Naive thymus-derived CD4-positive, alpha-beta T cell (primary cell): ENCODE measurements around the gene LKAAEAR1. TPM values are rescaled to one million over a fixed set of nuclear protein-coding genes. Genes with fewer than 3 reads are reported as not detected.

Experiments
- ATAC-seq: fragments of 150-1000 bp; cut with Tn5 transposase; 2 replicates; pipeline ENCODE4 v1.10.0; 2021; ENCODE audit warnings: mild to moderate bottlenecking, moderate library complexity
- CTCF ChIA-PET: fragments of 350-600 bp; sonication (Branson Sonifier 250); formaldehyde crosslinking; loops from one replicate; lab custom pipeline; 2021; ENCODE audit warnings: antibody characterized with exemption; lab: Charles Lee
- POLR2A ChIA-PET: fragments of 350-600 bp; sonication (Branson Sonifier 250); formaldehyde crosslinking; loops from one replicate; lab custom pipeline; 2021; ENCODE audit warnings: antibody characterized with exemption, inconsistent platforms; lab: Charles Lee
- DNase-seq, 9 donors: peaks; one replicate each; pipeline versions ENCODE4 v3.0.0 to v3.0.0-alpha.2; 2020 to 2022; ENCODE audit warnings: mixed read lengths in 1 of 9
- H3K27ac ChIP-seq: one replicate; pipeline ENCODE4 v1.7.0; 2013; ENCODE audit warnings: mild to moderate bottlenecking, low read depth, low read length, moderate library complexity
- H3K27me3 ChIP-seq, 2 donors: one replicate each; pipeline ENCODE4 v1.7.0; 2013; ENCODE audit warnings: low read length in 2 of 2, mild to moderate bottlenecking in 2 of 2, moderate library complexity in 2 of 2; ENCODE audit not compliant: control insufficient read depth in 2 of 2, insufficient read depth in 2 of 2
- H3K36me3 ChIP-seq, 3 experiments: 1 replicate in 2 of 3; 2 replicates in 1 of 3; pipeline ENCODE4 v1.7.0; 2013; ENCODE audit warnings: low read length in 3 of 3, mild to moderate bottlenecking in 3 of 3, moderate library complexity in 1 of 3; ENCODE audit not compliant: insufficient read depth in 3 of 3, control insufficient read depth in 2 of 3
- H3K4me1 ChIP-seq, 2 donors: one replicate each; pipeline ENCODE4 v1.7.0; 2013; ENCODE audit warnings: low read length in 2 of 2, mild to moderate bottlenecking in 2 of 2, moderate library complexity in 1 of 2; ENCODE audit not compliant: control insufficient read depth in 2 of 2, insufficient read depth in 2 of 2
- H3K4me3 ChIP-seq: 2 replicates; pipeline ENCODE4 v1.7.0; 2013; ENCODE audit warnings: mild to moderate bottlenecking, low read length
- H3K9me3 ChIP-seq, 3 experiments: 1 replicate in 2 of 3; 2 replicates in 1 of 3; pipeline ENCODE4 v1.7.0; 2013; ENCODE audit warnings: low read length in 3 of 3; ENCODE audit not compliant: control insufficient read depth in 2 of 3
- H3K27ac Mint-ChIP-seq, 9 donors: one replicate each; pipeline ENCODE4 v1.8.0; 2020 to 2022; ENCODE audit warnings: mixed read lengths in 9 of 9, mild to moderate bottlenecking in 8 of 9, moderate library complexity in 5 of 9, inconsistent platforms in 2 of 9
- H3K27me3 Mint-ChIP-seq, 5 donors: one replicate each; pipeline ENCODE4 v1.8.0; 2021 to 2022; ENCODE audit warnings: mixed read lengths in 5 of 5, mild to moderate bottlenecking in 1 of 5
- H3K36me3 Mint-ChIP-seq, 5 donors: one replicate each; pipeline ENCODE4 v1.8.0; 2020 to 2022; ENCODE audit warnings: mixed read lengths in 5 of 5, mild to moderate bottlenecking in 3 of 5, inconsistent platforms in 1 of 5
- H3K4me1 Mint-ChIP-seq, 7 donors: one replicate each; pipeline ENCODE4 v1.8.0; 2020 to 2022; ENCODE audit warnings: mixed read lengths in 7 of 7, mild to moderate bottlenecking in 3 of 7, inconsistent platforms in 1 of 7
- H3K4me3 Mint-ChIP-seq, 10 donors: one replicate each; pipeline ENCODE4 v1.8.0; 2020 to 2022; ENCODE audit warnings: mild to moderate bottlenecking in 10 of 10, mixed read lengths in 10 of 10, moderate library complexity in 6 of 10, inconsistent platforms in 2 of 10
- H3K9me3 Mint-ChIP-seq, 11 donors: one replicate each; pipeline ENCODE4 v1.8.0; 2020 to 2022; ENCODE audit warnings: mixed read lengths in 11 of 11, mild to moderate bottlenecking in 4 of 11, inconsistent platforms in 1 of 11, moderate library complexity in 1 of 11
- intact Hi-C, 2 donors: fragments of 100-400 bp; cut with micrococcal nuclease; formaldehyde crosslinking; loops; one replicate each; pipeline ENCODE4 v1.15.1; 2023
- polyA plus RNA-seq, 2 donors: library from polyadenylated mRNA; unstranded; fragments of 300-500 nt; fragmentation: Illumina TruSeq; gene quantifications; one replicate each; pipeline ENCODE4 v1.2.3, GENCODE V29; 2021
- total RNA-seq, 6 experiments: library from RNA in 5 of 6; stranded (reverse) in 5 of 6; gene quantifications; 1 replicate in 5 of 6; 2 replicates in 1 of 6; pipeline ENCODE4 v1.2.3 and lab custom pipeline; 2021 to 2026

The LKAAEAR1 gene
- total and polyA plus RNA-seq, 7 experiments from 2014 or later = 0.47 to 0.75 (median 0.59) TPM; not detected in 3

GRCh38 chr20:64049060-64049877, 34.9 kb downstream of the LKAAEAR1 start, which contains the start of gene SOX18:
Gene SOX18 (minus strand): TSS chr20:64049639. CDS start chr20:64049516, 123 bp downstream.
- Mint-ChIP-seq H3K36me3 (no peaks in the 10 kb centered on the region), H3K27ac (no peak within 1 kb of the TSS), H3K9me3 (no peaks in the 10 kb centered on the region), H3K27me3 (peaks cover 6 to 45% (median 17%) of the 10 kb centered on the region in 5 donors), H3K4me1 (peaks cover 13 to 19% (median 16%) of the 10 kb centered on the region in 7 donors), H3K4me3 (peak within 1 kb of the TSS in 7 of 10 donors; percentile 46 to 82 (median 61))
- Histone ChIP-seq H3K27me3 (peaks cover 6 to 22% of the 10 kb centered on the region in 2 donors), H3K4me1 (peaks cover 0 to 8% of the 10 kb centered on the region in 2 donors), H3K4me3 (no peak within 1 kb of the TSS), H3K27ac (no peak within 1 kb of the TSS), H3K9me3 (no peaks in the 10 kb centered on the region), H3K36me3 (no peaks in the 10 kb centered on the region)
- peak; percentile 49 for ATAC-seq
- ChIA-PET CTCF (no interaction called here), POLR2A (no interaction called here)
- intact Hi-C loops = loop anchor here in 1 of 2 donors (1.0 kb wide), 1 partner anchor 8 kb away; no protein-coding TSS in a partner anchor
- DNase-seq = no peak

DNA sequence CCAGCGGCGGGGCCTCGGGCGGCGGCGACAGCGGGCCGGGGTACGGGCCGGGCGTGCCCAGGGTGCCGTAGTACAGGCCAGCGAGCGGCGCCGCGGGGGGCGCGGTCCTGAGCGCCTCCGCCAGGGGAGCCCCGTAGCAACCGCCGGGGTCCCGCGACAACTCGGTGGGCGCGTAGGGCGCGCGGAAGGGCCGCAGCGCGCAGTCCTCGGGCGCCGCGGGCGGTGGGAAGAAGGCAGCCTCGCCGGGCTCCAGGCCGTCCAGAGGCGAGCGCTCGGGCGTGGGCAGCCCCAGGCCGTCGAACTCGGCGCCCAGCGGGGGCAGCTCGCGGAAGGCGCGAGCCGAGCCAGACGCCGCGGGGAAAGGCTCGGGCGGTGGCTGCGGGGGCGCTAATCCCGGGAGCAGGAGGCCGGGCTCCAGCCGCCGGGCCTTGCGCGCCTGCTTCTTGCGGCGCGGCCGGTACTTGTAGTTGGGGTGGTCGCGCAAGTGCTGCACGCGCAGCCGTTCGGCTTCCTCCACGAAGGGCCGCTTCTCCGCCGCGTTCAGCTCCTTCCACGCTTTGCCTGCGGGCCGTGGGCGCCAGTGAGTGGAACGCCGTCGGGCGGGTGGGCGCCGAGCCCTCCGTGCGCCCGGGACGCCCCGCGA, 35.7 kb downstream of the LKAAEAR1 start:
- ChIA-PET POLR2A (no interaction called here), CTCF (no interaction called here)
- Histone ChIP-seq H3K4me1 (peaks cover 0 to 8% of the 10 kb centered on the region in 2 donors), H3K36me3 (no peaks in the 10 kb centered on the region), H3K27me3 (peaks cover 6 to 22% of the 10 kb centered on the region in 2 donors), H3K9me3 (no peaks in the 10 kb centered on the region), H3K27ac (no peak overlapping the region), H3K4me3 (no peak overlapping the region)
- Mint-ChIP-seq H3K27me3 (peaks cover 6 to 45% (median 14%) of the 10 kb centered on the region in 5 donors), H3K27ac (no peak overlapping the region), H3K4me1 (peaks cover 16 to 24% (median 19%) of the 10 kb centered on the region in 7 donors), H3K9me3 (no peaks in the 10 kb centered on the region), H3K36me3 (no peaks in the 10 kb centered on the region), H3K4me3 (peak overlapping the region in 2 of 10 donors; percentile 46 to 78)
- DNase-seq (no peak), ATAC-seq (no peak)
- intact Hi-C loops = loop anchor here in 1 of 2 donors (1.0 kb wide), 1 partner anchor 9 kb away; no protein-coding TSS in a partner anchor

DNA sequence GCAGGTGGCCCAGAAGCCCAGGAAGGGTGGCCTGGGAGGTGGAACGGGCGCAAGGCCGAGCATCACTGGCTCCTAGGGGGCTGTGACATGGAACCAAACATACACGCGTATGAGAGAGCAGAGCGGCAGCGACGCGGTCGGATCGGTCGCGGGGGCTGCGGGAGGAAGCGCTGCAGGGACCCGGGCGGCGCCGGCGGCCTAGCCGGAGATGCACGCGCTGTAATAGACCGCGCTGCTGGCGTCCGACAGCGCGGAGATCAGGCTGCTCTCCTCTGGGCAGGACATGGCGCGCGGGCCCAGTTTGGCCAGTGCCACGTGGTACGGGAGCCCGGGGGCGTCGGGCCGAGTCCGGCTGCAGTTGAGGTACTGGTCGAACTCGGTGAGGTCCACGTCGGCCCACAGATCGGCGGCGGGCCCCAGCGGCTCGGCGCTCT, 36.2 kb downstream of the LKAAEAR1 start:
- peak overlapping the region in 5 of 10 donors; percentile 12 to 62 (median 36) for H3K4me3 Mint-ChIP-seq
- H3K36me3 Mint-ChIP-seq = no peaks in the 10 kb centered on the region
- H3K9me3 Mint-ChIP-seq = no peaks in the 10 kb centered on the region
- H3K27me3 Mint-ChIP-seq = peaks cover 3 to 42% (median 9%) of the 10 kb centered on the region in 5 donors
- DNase-seq (no peak), ATAC-seq (no peak)
- peaks cover 16 to 27% (median 20%) of the 10 kb centered on the region in 7 donors for H3K4me1 Mint-ChIP-seq
- H3K27ac Mint-ChIP-seq = no peak overlapping the region
- Histone ChIP-seq H3K4me3 (no peak overlapping the region), H3K27ac (no peak overlapping the region), H3K36me3 (no peaks in the 10 kb centered on the region), H3K9me3 (no peaks in the 10 kb centered on the region), H3K4me1 (peaks cover 0 to 8% of the 10 kb centered on the region in 2 donors), H3K27me3 (peaks cover 6 to 22% of the 10 kb centered on the region in 2 donors)
- CTCF ChIA-PET = no interaction called here
- POLR2A ChIA-PET = no interaction called here
- intact Hi-C loops = no loop called here

- DNase-seq (no peak), ATAC-seq (no peak)
- Mint-ChIP-seq H3K4me3 (peak overlapping the region in 1 of 10 donors; percentile 62), H3K9me3 (no peaks in the 10 kb centered on the region), H3K36me3 (no peaks in the 10 kb centered on the region), H3K27me3 (peaks cover 0 to 42% (median 9%) of the 10 kb centered on the region in 5 donors), H3K4me1 (peaks cover 18 to 27% (median 20%) of the 10 kb centered on the region in 7 donors), H3K27ac (peak overlapping the region in 2 of 9 donors; percentile 19 to 93)
- ChIA-PET CTCF (interaction anchor here (0.6 to 1.0 kb wide), 2 partner anchors 11 to 411 kb away, joined by 3 to 4 read pairs; no protein-coding TSS in a partner anchor), POLR2A (no interaction called here)
- no peak overlapping the region for H3K27ac ChIP-seq
- H3K36me3 ChIP-seq = peaks cover 0 to 3% (median 0%) of the 10 kb centered on the region in 3 experiments
- no peak overlapping the region for H3K4me3 ChIP-seq
- intact Hi-C loops = no loop called here
- no peaks in the 10 kb centered on the region for H3K9me3 ChIP-seq
- H3K4me1 ChIP-seq = peaks cover 0 to 8% of the 10 kb centered on the region in 2 donors
- peaks cover 6 to 20% of the 10 kb centered on the region in 2 donors for H3K27me3 ChIP-seq
These were observed 37.2 kb downstream of the LKAAEAR1 start for GRCh38 chr20:64047046-64047389.

GRCh38 chr20:64045346-64046011, 38.7 kb downstream of the LKAAEAR1 start:
- intact Hi-C loops = no loop called here
- CTCF ChIA-PET = no interaction called here
- H3K36me3 Mint-ChIP-seq = no peaks in the 10 kb centered on the region
- H3K27me3 Mint-ChIP-seq = peaks cover 0 to 29% (median 9%) of the 10 kb centered on the region in 5 donors
- peaks cover 0 to 3% (median 0%) of the 10 kb centered on the region in 3 experiments for H3K36me3 ChIP-seq
- no peak for ATAC-seq
- H3K4me1 ChIP-seq = peaks cover 9 to 22% of the 10 kb centered on the region in 2 donors
- H3K4me1 Mint-ChIP-seq = peaks cover 22 to 37% (median 27%) of the 10 kb centered on the region in 7 donors
- H3K27me3 ChIP-seq = peaks cover 3 to 8% of the 10 kb centered on the region in 2 donors
- no peaks in the 10 kb centered on the region for H3K9me3 ChIP-seq
- POLR2A ChIA-PET = interaction anchor here (0.6 to 1.7 kb wide), 2 partner anchors 17 to 31 kb away, joined by 3 to 5 read pairs; partner anchors contain the start of gene TCEA2
- DNase-seq = no peak
- no peaks in the 10 kb centered on the region for H3K9me3 Mint-ChIP-seq
- H3K27ac ChIP-seq = no peak overlapping the region
- no peak overlapping the region for H3K4me3 ChIP-seq
- H3K27ac Mint-ChIP-seq = peak overlapping the region in 5 of 9 donors; percentile 13 to 93 (median 31)
- peak overlapping the region in 2 of 10 donors; percentile 45 to 49 for H3K4me3 Mint-ChIP-seq
